PC-3 (cell line): Measurements from ENCODE around the gene LRRC71. TPM values are rescaled to one million over a fixed set of nuclear protein-coding genes. Genes with fewer than 3 reads are reported as not detected.
"Not testable (repeated sequence)": the region's sequence is repeated elsewhere in the genome, so short reads cannot be mapped to it uniquely, and the experiment has no call there.

Source experiments
- ATAC-seq: fragments of 200-7000 bp; cut with Tn5 transposase; 2 replicates; pipeline ENCODE4 v1.9.1; 2020; ENCODE audit warnings: mild to moderate bottlenecking, moderate library complexity
- BruUV-seq: library from RNA; stranded (reverse); fragments of 400-500 nt; replicated peaks from 2 replicates; lab custom pipeline; 2021; lab: Mats Ljungman, UMichigan
- CTCF ChIA-PET: fragments of 300-600 bp; sonication (Branson Sonifier 250); formaldehyde crosslinking; loops from one replicate; lab custom pipeline; 2022; ENCODE audit warnings: antibody characterized with exemption; lab: Charles Lee
- POLR2A ChIA-PET: fragments of 300-600 bp; sonication (Branson Sonifier 250); formaldehyde crosslinking; loops from one replicate; lab custom pipeline; 2022; ENCODE audit warnings: antibody characterized with exemption; ENCODE audit not compliant: unreplicated experiment; lab: Charles Lee
- DNase-seq: peaks from one replicate; pipeline ENCODE4 v3.0.0-alpha.2; 2015
- H2AFZ ChIP-seq: fragments of 300-600 bp; sonication (generic); 2 replicates; pipeline ENCODE4 v1.6.0; 2016; ENCODE audit warnings: antibody characterized with exemption, low read length
- H3F3A ChIP-seq: fragments of 300-600 bp; sonication (generic); one replicate; pipeline ENCODE4 v1.6.0; 2017; ENCODE audit warnings: antibody characterized with exemption, low read length, control low read depth, mild to moderate bottlenecking; ENCODE audit not compliant: unreplicated experiment
- H3K27ac ChIP-seq: fragments of 300-600 bp; sonication (generic); 2 replicates; pipeline ENCODE4 v1.5.1; 2016; ENCODE audit warnings: mild to moderate bottlenecking, low read length
- H3K27me3 ChIP-seq: fragments of 300-600 bp; sonication (generic); 2 replicates; pipeline ENCODE4 v1.6.1; 2016; ENCODE audit warnings: low read length, mixed read lengths
- H3K36me3 ChIP-seq: fragments of 300-600 bp; sonication (generic); 2 replicates; pipeline ENCODE4 v1.6.1; 2016; ENCODE audit warnings: low read depth, mixed run types, low read length, mixed read lengths
- H3K4me1 ChIP-seq: fragments of 300-600 bp; sonication (generic); 2 replicates; pipeline ENCODE4 v1.5.1; 2016; ENCODE audit warnings: low read length; ENCODE audit not compliant: insufficient read depth
- H3K4me2 ChIP-seq: fragments of 300-600 bp; sonication (generic); 2 replicates; pipeline ENCODE4 v1.6.0; 2016; ENCODE audit warnings: low read length
- H3K4me3 ChIP-seq: fragments of 300-600 bp; sonication (generic); 2 replicates; pipeline ENCODE4 v1.5.1; 2016; ENCODE audit warnings: mild to moderate bottlenecking, low read length, mixed read lengths
- H3K79me2 ChIP-seq: fragments of 300-600 bp; sonication (generic); 2 replicates; pipeline ENCODE4 v1.6.1; 2017; ENCODE audit warnings: low read length, mixed read lengths
- H3K9ac ChIP-seq: fragments of 300-600 bp; sonication (generic); 2 replicates; pipeline ENCODE4 v1.6.0; 2016; ENCODE audit warnings: mild to moderate bottlenecking, low read length
- H3K9me2 ChIP-seq: fragments of 300-600 bp; sonication (generic); replicated peaks from 2 replicates; pipeline ENCODE4 v1.6.1; 2016; ENCODE audit warnings: mixed run types, low read length, mixed read lengths
- H3K9me3 ChIP-seq: fragments of 300-600 bp; sonication (generic); 2 replicates; pipeline ENCODE4 v1.6.1; 2016; ENCODE audit warnings: low read length, mixed read lengths
- H4K20me1 ChIP-seq: fragments of 300-600 bp; sonication (generic); 2 replicates; pipeline ENCODE4 v1.6.1; 2016; ENCODE audit warnings: low read length, mixed read lengths
- CTCF ChIP-seq: fragments of 300-600 bp; sonication (generic); conservative IDR thresholded peaks from 2 replicates; pipeline ENCODE4 v1.5.1; 2017; ENCODE audit warnings: antibody characterized with exemption, low read depth, mild to moderate bottlenecking, low read length
- EZH2 ChIP-seq: fragments of 300-600 bp; sonication (generic); IDR thresholded peaks from one replicate; pipeline ENCODE4 v1.6.1; 2017; ENCODE audit warnings: antibody characterized with exemption, mild to moderate bottlenecking, low read length; ENCODE audit not compliant: unreplicated experiment
- EZH2phosphoT487 ChIP-seq: fragments of 300-600 bp; sonication (generic); IDR thresholded peaks from 2 replicates; pipeline ENCODE4 v1.6.1; 2018; ENCODE audit warnings: mild to moderate bottlenecking, antibody characterized with exemption, low read length, borderline replicate concordance
- intact Hi-C: fragments of 100-400 bp; cut with micrococcal nuclease; formaldehyde crosslinking; loops from 2 replicates; pipeline ENCODE4 v1.9.0; 2023
- total RNA-seq: library from RNA; depleted of rRNA; stranded (reverse); fragments of >200 nt; gene quantifications from 2 replicates; pipeline ENCODE4 v1.2.3, GENCODE V29; 2014

The LRRC71 gene
- total RNA-seq, 1 experiment from 2014 or later, result 0.11 TPM

GRCh38 chr1:156926175-156926574 is 5.7 kb downstream of the LRRC71 start:
- Histone ChIP-seq H2AFZ (no peak overlapping the region), H3K79me2 (no peaks in the 10 kb centered on the region), H4K20me1 (no peaks in the 10 kb centered on the region), H3K4me2 (peak overlapping the region; percentile 11), H3K4me3 (no peak overlapping the region), H3K9me2 (no peaks in the 10 kb centered on the region), H3K36me3 (no peaks in the 10 kb centered on the region), H3F3A (peaks cover 6% of the 10 kb centered on the region), H3K27me3 (no peaks in the 10 kb centered on the region), H3K4me1 (peaks cover 25% of the 10 kb centered on the region), H3K9me3 (no peaks in the 10 kb centered on the region), H3K27ac (no peak overlapping the region), H3K9ac (no peak overlapping the region)
- no peak for TF ChIP-seq CTCF
- TF ChIP-seq EZH2, result no peak
- TF ChIP-seq EZH2phosphoT487, result peak; percentile 71
- ChIA-PET POLR2A (no interaction called here), CTCF (interaction anchor here (0.6 to 0.7 kb wide), 2 partner anchors 235 to 340 kb away, joined by 3 read pairs; no protein-coding TSS in a partner anchor)
- no TSS peak for BruUV-seq
- peak; percentile 37 for ATAC-seq
- intact Hi-C loops, result loop anchor here (2.0 kb wide), 1 partner anchor 87 kb away; no protein-coding TSS in a partner anchor
- peak; percentile 98 for DNase-seq

DNA sequence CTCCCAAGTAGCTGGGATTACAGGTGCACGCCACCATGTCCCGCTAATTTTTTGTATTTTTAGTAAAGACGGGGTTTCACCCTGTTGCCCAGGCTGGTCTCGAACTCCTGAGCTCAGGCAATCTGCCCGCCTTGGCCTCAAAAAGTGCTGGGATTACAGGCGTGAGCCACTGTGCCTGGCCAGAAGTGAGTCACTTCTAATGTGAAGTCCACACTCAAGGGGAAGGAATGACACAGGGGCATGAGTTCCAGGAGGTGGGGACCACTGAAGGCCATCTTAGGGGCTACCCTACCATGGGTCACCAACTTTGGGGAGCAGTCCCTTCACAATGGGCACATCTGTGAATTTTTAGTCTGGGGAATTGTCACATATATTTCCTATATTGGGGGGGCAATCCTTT is 6.3 kb downstream of the LRRC71 start:
- H2AFZ ChIP-seq, POLR2A ChIA-PET, H3K79me2 ChIP-seq, H4K20me1 ChIP-seq, H3K27ac ChIP-seq, H3K9me2 ChIP-seq, H3K9me3 ChIP-seq, H3K27me3 ChIP-seq, H3K4me3 ChIP-seq, ATAC-seq, BruUV-seq, H3K36me3 ChIP-seq, H3F3A ChIP-seq, H3K9ac ChIP-seq: not testable (repeated sequence)
- intact Hi-C loops, result loop anchor here (1.0 to 2.0 kb wide), 2 partner anchors 34 to 88 kb away; no protein-coding TSS in a partner anchor
- peak; percentile 40 for DNase-seq
- CTCF ChIA-PET, result interaction anchor here (2.1 kb wide), 1 partner anchor 35 kb away, joined by 43 read pairs; no protein-coding TSS in a partner anchor
- Histone ChIP-seq H3K4me1 (peaks cover 25% of the 10 kb centered on the region), H3K4me2 (peak overlapping the region; percentile 87)

DNA sequence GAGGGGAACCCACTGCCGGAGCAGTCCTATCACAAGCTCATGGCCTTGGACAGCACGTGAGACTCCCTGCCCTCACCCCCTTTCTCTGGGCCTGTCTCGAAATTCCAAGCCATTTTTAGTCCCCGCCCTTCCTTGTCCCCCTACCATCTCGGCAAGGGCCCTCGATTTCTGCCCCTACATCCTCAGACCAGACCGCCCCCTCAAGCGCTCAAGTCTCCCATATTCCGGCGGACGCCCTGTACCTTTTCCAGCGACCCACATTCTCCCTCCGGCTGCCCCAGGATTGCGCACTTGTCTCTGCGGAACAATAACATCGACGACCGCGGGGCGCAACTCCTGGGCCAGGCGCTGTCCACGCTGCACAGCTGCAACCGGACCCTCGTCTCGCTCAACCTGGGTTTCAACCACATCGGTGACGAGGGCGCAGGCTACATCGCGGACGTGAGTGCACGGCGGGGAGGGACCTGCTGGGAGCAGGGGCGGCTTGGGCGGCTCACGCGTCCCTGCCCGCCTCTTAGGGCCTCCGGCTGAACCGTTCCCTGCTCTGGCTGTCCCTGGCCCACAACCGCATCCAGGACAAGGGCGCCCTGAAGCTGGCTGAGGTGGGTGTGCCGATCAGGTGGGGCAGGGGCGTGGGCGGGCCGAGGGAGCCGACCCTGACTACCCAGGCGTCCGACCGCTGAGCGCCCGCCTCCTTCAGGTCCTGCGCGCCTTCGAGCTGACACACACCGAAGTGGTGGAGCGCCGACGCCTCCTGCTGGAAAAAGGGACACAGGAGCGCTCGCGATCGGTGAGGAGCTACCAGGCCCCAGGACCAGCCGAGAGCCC is 7.0 kb downstream of the LRRC71 start:
- POLR2A ChIA-PET, result no interaction called here

More for the DNA sequence above, 7.0 kb downstream of the LRRC71 start:
- H3K27me3 ChIP-seq, result no peaks in the 10 kb centered on the region
- H3K36me3 ChIP-seq, result no peaks in the 10 kb centered on the region
- H3K9ac ChIP-seq, result peak overlapping the region; percentile 16; the same call in 1 of the 2 replicates
- intact Hi-C loops, result loop anchor here (1.0 to 2.0 kb wide), 2 partner anchors 35 to 89 kb away; no protein-coding TSS in a partner anchor
- H3K9me3 ChIP-seq, result no peaks in the 10 kb centered on the region
- no TSS peak for BruUV-seq
- H3K27ac ChIP-seq, result no peak overlapping the region
- peaks cover 6% of the 10 kb centered on the region for H3F3A ChIP-seq
- H4K20me1 ChIP-seq, result no peaks in the 10 kb centered on the region
- peak; percentile 91 for DNase-seq
- no peaks in the 10 kb centered on the region for H3K79me2 ChIP-seq
- TF ChIP-seq EZH2phosphoT487 (no peak), EZH2 (no peak), CTCF (peak; percentile 93)
- H2AFZ ChIP-seq, result peak overlapping the region; percentile 86
- no peaks in the 10 kb centered on the region for H3K9me2 ChIP-seq
- peak overlapping the region; percentile 72 for H3K4me3 ChIP-seq
- peak; percentile 84 for ATAC-seq
- peak overlapping the region; percentile 87 for H3K4me2 ChIP-seq
- peaks cover 25% of the 10 kb centered on the region for H3K4me1 ChIP-seq
- CTCF ChIA-PET, result interaction anchor here (0.6 to 2.1 kb wide), 12 partner anchors 10 to 249 kb away, joined by 3 to 43 read pairs (median 4); partner anchors contain the start of genes INSRR and PRCC
